Endothelial cell (in vitro differentiated cells): Measurements from ENCODE around the gene SERPINA5. TPM values are rescaled to one million over a fixed set of nuclear protein-coding genes. Genes with fewer than 3 reads are reported as not detected.
A peak's percentile ranks its signal among the peaks of the same experiment; 100 is the strongest.

ENCODE experiments used
- DNase-seq: peaks from one replicate; pipeline ENCODE4 v3.0.0; 2021; ENCODE audit warnings: low spot score
- H3K27ac Mint-ChIP-seq: one replicate; pipeline ENCODE4 v1.8.0; 2021; ENCODE audit warnings: mixed read lengths, inconsistent platforms; ENCODE audit not compliant: unreplicated experiment
- H3K27me3 Mint-ChIP-seq: one replicate; pipeline ENCODE4 v1.8.0; 2021; ENCODE audit warnings: mild to moderate bottlenecking, moderate library complexity, mixed read lengths, inconsistent platforms; ENCODE audit not compliant: unreplicated experiment
- H3K36me3 Mint-ChIP-seq: one replicate; pipeline ENCODE4 v1.8.0; 2021; ENCODE audit warnings: mild to moderate bottlenecking, low read depth, mixed read lengths, inconsistent platforms; ENCODE audit not compliant: unreplicated experiment
- H3K4me1 Mint-ChIP-seq: one replicate; pipeline ENCODE4 v1.8.0; 2021; ENCODE audit warnings: mild to moderate bottlenecking, mixed read lengths, inconsistent platforms; ENCODE audit not compliant: unreplicated experiment
- H3K4me3 Mint-ChIP-seq: one replicate; pipeline ENCODE4 v1.8.0; 2021; ENCODE audit warnings: mild to moderate bottlenecking, mixed read lengths, inconsistent platforms; ENCODE audit not compliant: unreplicated experiment
- H3K9me3 Mint-ChIP-seq: one replicate; pipeline ENCODE4 v1.8.0; 2021; ENCODE audit warnings: mixed read lengths, inconsistent platforms; ENCODE audit not compliant: unreplicated experiment
- total RNA-seq: library from RNA; stranded (reverse); fragmentation: NEBNext Ultra II Directional; extraction: Animal tissue kit (Norgen Biotek cat#: 25700); gene quantifications from one replicate; pipeline ENCODE4 v1.2.1, GENCODE V29; 2021; ENCODE audit not compliant: unreplicated experiment
- TF ChIP-seq, protein P1 (sequence below): fragments of 200-600 bp; sonication (generic); IDR thresholded peaks from one replicate; pipeline ENCODE4 v1.5.0; 2021; ENCODE audit warnings: antibody characterized with exemption; ENCODE audit not compliant: unreplicated experiment

SERPINA5 gene
- total RNA-seq, 1 donor from 2014 or later: 0.26 TPM

DNA sequence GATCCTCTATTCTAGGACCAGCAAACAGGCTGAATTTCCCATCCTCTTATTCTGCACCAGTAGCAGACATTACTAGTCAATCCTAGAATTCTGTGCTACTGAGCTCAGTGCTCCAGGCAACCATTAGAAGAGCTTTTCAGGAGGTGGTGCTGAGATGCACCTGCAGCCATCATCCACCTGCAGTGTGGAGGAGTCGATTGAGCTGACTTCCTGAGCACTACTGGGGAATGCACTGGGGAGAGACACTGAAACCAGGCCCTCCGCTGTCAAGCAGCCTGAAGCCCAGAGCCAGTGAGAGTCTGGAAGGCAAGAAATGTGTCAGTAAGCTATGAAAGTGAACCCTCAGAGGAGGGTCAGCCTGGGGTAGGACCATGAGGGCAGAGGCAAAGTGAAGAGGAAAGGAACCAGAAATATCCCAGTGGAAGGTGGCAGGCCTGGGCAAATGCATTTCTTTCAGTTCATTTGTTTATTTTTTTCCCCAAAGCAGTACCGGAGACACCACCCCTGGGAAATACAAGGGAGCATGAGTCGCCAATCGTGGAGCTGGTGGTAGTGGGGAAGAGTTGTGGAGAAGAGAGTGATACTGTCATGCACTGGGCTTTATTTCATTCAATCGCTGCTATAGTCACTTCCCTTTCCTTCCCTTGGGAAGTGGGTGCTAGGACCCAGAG, 43.0 kb upstream of the SERPINA5 start:
- Mint-ChIP-seq H3K27ac (no peak overlapping the region), H3K4me1 (no peaks in the 10 kb centered on the region), H3K9me3 (no peaks in the 10 kb centered on the region), H3K36me3 (no peaks in the 10 kb centered on the region), H3K27me3 (peaks cover 6% of the 10 kb centered on the region), H3K4me3 (no peak overlapping the region)
- TF ChIP-seq, protein P1, sequence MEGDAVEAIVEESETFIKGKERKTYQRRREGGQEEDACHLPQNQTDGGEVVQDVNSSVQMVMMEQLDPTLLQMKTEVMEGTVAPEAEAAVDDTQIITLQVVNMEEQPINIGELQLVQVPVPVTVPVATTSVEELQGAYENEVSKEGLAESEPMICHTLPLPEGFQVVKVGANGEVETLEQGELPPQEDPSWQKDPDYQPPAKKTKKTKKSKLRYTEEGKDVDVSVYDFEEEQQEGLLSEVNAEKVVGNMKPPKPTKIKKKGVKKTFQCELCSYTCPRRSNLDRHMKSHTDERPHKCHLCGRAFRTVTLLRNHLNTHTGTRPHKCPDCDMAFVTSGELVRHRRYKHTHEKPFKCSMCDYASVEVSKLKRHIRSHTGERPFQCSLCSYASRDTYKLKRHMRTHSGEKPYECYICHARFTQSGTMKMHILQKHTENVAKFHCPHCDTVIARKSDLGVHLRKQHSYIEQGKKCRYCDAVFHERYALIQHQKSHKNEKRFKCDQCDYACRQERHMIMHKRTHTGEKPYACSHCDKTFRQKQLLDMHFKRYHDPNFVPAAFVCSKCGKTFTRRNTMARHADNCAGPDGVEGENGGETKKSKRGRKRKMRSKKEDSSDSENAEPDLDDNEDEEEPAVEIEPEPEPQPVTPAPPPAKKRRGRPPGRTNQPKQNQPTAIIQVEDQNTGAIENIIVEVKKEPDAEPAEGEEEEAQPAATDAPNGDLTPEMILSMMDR: no peak
- DNase-seq: no peak

DNA sequence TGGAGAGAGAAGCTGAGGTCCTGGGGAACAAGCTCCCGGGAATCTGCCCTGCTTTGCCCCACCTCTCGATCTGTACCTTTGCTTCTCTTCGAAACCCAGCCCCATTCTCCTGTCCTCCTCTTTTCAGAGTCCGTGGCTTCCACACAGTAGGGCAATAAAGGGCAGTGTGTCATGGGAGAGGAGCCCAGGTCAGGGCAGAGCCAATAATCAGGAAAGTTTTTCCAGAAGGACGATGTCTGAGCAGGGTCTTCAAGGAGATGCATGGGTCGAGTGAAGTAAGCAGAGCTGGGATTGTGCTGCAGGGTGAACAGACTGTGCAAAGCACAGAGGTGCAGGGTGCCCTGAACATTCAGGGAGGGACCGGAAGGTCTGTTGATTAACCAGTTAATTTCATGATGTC, 42.0 kb upstream of the SERPINA5 start:
- H3K27ac Mint-ChIP-seq: no peak overlapping the region
- H3K4me1 Mint-ChIP-seq: no peaks in the 10 kb centered on the region
- H3K36me3 Mint-ChIP-seq: no peaks in the 10 kb centered on the region
- H3K4me3 Mint-ChIP-seq: no peak overlapping the region
- peaks cover 4% of the 10 kb centered on the region for H3K27me3 Mint-ChIP-seq
- H3K9me3 Mint-ChIP-seq: no peaks in the 10 kb centered on the region
- no peak for DNase-seq
- TF ChIP-seq, protein P1: no peak

GRCh38 chr14:94540031-94540794, 41.0 kb upstream of the SERPINA5 start:
- Mint-ChIP-seq H3K27me3 (peaks cover 4% of the 10 kb centered on the region), H3K9me3 (no peaks in the 10 kb centered on the region)
- DNase-seq: peak; percentile 22

DNA sequence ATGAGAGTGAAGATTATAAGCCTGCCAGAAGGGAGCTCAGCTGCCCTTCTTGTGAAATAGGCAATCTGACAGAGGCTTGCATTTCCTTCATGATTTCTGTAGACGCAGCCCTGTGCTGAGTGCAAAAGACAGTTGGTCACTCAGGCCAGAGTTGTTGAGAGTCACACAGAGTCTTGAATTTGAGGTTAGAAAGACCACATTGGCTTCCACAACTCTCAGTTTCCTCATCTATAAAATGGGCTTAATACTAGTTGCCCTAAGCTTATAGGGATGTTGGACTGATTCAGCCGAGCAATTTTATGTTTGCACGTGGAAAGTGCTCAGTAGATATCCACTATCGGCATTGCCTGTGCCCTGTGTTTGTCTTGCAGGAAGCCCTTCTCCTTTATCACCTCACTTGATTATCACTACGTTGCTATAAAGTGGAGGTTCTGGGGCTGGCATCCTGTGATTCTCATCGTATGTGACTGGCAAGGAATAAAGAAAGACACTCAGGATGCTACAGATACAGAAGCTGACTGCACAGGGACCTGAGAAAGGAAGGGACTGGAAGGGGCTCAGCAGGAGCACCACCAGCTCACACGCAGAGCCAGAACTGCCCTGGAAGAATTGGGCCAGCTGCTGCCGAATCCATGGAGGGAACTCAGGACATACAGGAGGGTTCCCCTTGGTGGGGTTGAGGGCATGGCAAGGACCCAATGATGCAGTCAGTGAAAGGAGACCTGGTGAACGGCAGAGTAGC, 39.8 kb upstream of the SERPINA5 start:
- no peaks in the 10 kb centered on the region for H3K36me3 Mint-ChIP-seq

More at GRCh38 chr14:94540031-94540794, 41.0 kb upstream of the SERPINA5 start:
- TF ChIP-seq, protein P1: no peak
- no peaks in the 10 kb centered on the region for H3K4me1 Mint-ChIP-seq
- no peak overlapping the region for H3K4me3 Mint-ChIP-seq
- no peaks in the 10 kb centered on the region for H3K36me3 Mint-ChIP-seq
- no peak overlapping the region for H3K27ac Mint-ChIP-seq

More for the DNA sequence above, 39.8 kb upstream of the SERPINA5 start:
- peaks cover 4% of the 10 kb centered on the region for H3K27me3 Mint-ChIP-seq
- H3K27ac Mint-ChIP-seq: no peak overlapping the region
- H3K9me3 Mint-ChIP-seq: no peaks in the 10 kb centered on the region
- TF ChIP-seq, protein P1: no peak
- DNase-seq: no peak
- H3K4me3 Mint-ChIP-seq: no peak overlapping the region
- H3K4me1 Mint-ChIP-seq: no peaks in the 10 kb centered on the region
